ENCODE measurements around the gene DCTD. TPM values are rescaled to one million over a fixed set of nuclear protein-coding genes. Genes with fewer than 3 reads are reported as not detected.
A peak's percentile ranks its signal among the peaks of the same experiment; 100 is the strongest.

DCTD gene
- total RNA-seq, 1 experiment from 2014 or later = 168 TPM

GRCh38 chr4:182929296-182929695 lies 12.1 kb upstream of the DCTD start:
- H3K4me1 Mint-ChIP-seq (ENCODE audit: insufficient read depth, unreplicated experiment) = peaks cover 8% of the 10 kb centered on the region
- TF ChIP-seq, protein P1, sequence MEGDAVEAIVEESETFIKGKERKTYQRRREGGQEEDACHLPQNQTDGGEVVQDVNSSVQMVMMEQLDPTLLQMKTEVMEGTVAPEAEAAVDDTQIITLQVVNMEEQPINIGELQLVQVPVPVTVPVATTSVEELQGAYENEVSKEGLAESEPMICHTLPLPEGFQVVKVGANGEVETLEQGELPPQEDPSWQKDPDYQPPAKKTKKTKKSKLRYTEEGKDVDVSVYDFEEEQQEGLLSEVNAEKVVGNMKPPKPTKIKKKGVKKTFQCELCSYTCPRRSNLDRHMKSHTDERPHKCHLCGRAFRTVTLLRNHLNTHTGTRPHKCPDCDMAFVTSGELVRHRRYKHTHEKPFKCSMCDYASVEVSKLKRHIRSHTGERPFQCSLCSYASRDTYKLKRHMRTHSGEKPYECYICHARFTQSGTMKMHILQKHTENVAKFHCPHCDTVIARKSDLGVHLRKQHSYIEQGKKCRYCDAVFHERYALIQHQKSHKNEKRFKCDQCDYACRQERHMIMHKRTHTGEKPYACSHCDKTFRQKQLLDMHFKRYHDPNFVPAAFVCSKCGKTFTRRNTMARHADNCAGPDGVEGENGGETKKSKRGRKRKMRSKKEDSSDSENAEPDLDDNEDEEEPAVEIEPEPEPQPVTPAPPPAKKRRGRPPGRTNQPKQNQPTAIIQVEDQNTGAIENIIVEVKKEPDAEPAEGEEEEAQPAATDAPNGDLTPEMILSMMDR (IDR thresholded peaks at IDR 0.05; ENCODE audit: unreplicated experiment) = no peak
- CTCF ChIA-PET = interaction anchor here (0.7 to 5.7 kb wide), 6 partner anchors 8 to 333 kb away, joined by 3 to 27 read pairs (median 4); no protein-coding TSS in a partner anchor

DNA sequence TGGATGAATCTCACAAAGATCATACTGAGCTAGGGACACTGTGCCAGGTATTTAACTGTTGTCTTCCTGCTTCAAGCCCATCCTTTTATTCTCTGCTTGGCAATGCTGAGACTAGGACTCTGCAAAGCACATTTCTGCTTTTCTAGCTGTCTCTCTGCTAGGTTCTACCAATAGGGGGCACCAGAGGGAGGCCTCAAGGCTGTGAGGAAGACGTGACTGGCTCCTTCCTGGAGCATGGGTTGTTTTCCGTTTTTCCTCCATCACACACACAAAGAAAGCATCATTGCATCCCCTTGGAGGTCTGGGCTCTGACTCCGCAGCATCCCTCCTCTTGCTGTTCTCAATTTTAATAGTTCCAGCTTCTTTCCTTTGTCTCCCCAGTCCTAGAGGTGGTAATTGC lies 10.9 kb upstream of the DCTD start:
- Mint-ChIP-seq H3K4me3 (ENCODE audit: unreplicated experiment) (no peak overlapping the region), H3K4me1 (ENCODE audit: insufficient read depth, unreplicated experiment) (no peaks in the 10 kb centered on the region), H3K27me3 (ENCODE audit: insufficient read depth, unreplicated experiment) (no peaks in the 10 kb centered on the region), H3K9me3 (ENCODE audit: unreplicated experiment) (no peaks in the 10 kb centered on the region), H3K27ac (ENCODE audit: low read depth, unreplicated experiment) (no peak overlapping the region), H3K36me3 (ENCODE audit: insufficient read depth, unreplicated experiment) (no peaks in the 10 kb centered on the region)
- POLR2A ChIA-PET = no interaction called here
- peak; percentile 21 for DNase-seq (ENCODE audit: unreplicated experiment)
- CTCF ChIA-PET = interaction anchor here (0.6 to 7.3 kb wide), 4 partner anchors 10 to 998 kb away, joined by 3 to 55 read pairs (median 15); no protein-coding TSS in a partner anchor
- intact Hi-C loops (cut with micrococcal nuclease) = loop anchor here (5.0 to 10.0 kb wide), 2 partner anchors 453 to 1786 kb away; no protein-coding TSS in a partner anchor
- no TSS peak for BruUV-seq (replicated peaks)
- TF ChIP-seq, protein P1 (IDR thresholded peaks at IDR 0.05; ENCODE audit: unreplicated experiment) = peak; percentile 29

More at GRCh38 chr4:182929296-182929695, 12.1 kb upstream of the DCTD start:
- Mint-ChIP-seq H3K4me3 (ENCODE audit: unreplicated experiment) (no peak overlapping the region), H3K27ac (ENCODE audit: low read depth, unreplicated experiment) (no peak overlapping the region), H3K36me3 (ENCODE audit: insufficient read depth, unreplicated experiment) (no peaks in the 10 kb centered on the region), H3K27me3 (ENCODE audit: insufficient read depth, unreplicated experiment) (no peaks in the 10 kb centered on the region), H3K9me3 (ENCODE audit: unreplicated experiment) (peaks cover 7% of the 10 kb centered on the region)
- DNase-seq (ENCODE audit: unreplicated experiment) = no peak
- intact Hi-C loops (cut with micrococcal nuclease) = loop anchor here (5.0 to 10.0 kb wide), 2 partner anchors 454 to 1787 kb away; no protein-coding TSS in a partner anchor
- POLR2A ChIA-PET = no interaction called here
- no TSS peak for BruUV-seq (replicated peaks)

GRCh38 chr4:182927505-182927904 lies 10.3 kb upstream of the DCTD start:
- BruUV-seq (replicated peaks) = no TSS peak
- intact Hi-C loops (cut with micrococcal nuclease) = loop anchor here (5.0 to 10.0 kb wide), 2 partner anchors 453 to 1785 kb away; no protein-coding TSS in a partner anchor
- TF ChIP-seq, protein P1 (IDR thresholded peaks at IDR 0.05; ENCODE audit: unreplicated experiment) = no peak
- no peak for DNase-seq (ENCODE audit: unreplicated experiment)
- H3K4me1 Mint-ChIP-seq (ENCODE audit: insufficient read depth, unreplicated experiment) = no peaks in the 10 kb centered on the region
- no peaks in the 10 kb centered on the region for H3K36me3 Mint-ChIP-seq (ENCODE audit: insufficient read depth, unreplicated experiment)
- no peak overlapping the region for H3K27ac Mint-ChIP-seq (ENCODE audit: low read depth, unreplicated experiment)
- no peaks in the 10 kb centered on the region for H3K27me3 Mint-ChIP-seq (ENCODE audit: insufficient read depth, unreplicated experiment)
- no peak overlapping the region for H3K4me3 Mint-ChIP-seq (ENCODE audit: unreplicated experiment)
- ChIA-PET CTCF (interaction anchor here (0.7 to 7.3 kb wide), 5 partner anchors 9 to 997 kb away, joined by 3 to 55 read pairs (median 7); no protein-coding TSS in a partner anchor), POLR2A (interaction anchor here (0.7 kb wide), 1 partner anchor 838 kb away, joined by 3 read pairs; no protein-coding TSS in a partner anchor)
- H3K9me3 Mint-ChIP-seq (ENCODE audit: unreplicated experiment) = no peaks in the 10 kb centered on the region

GRCh38 chr4:182925855-182926254 lies 8.7 kb upstream of the DCTD start:
- H3K27me3 Mint-ChIP-seq (ENCODE audit: insufficient read depth, unreplicated experiment) = no peaks in the 10 kb centered on the region
- H3K4me3 Mint-ChIP-seq (ENCODE audit: unreplicated experiment) = no peak overlapping the region
- no peak overlapping the region for H3K27ac Mint-ChIP-seq (ENCODE audit: low read depth, unreplicated experiment)
- intact Hi-C loops (cut with micrococcal nuclease) = loop anchor here (5.0 to 10.0 kb wide), 2 partner anchors 451 to 1784 kb away; no protein-coding TSS in a partner anchor
- H3K4me1 Mint-ChIP-seq (ENCODE audit: insufficient read depth, unreplicated experiment) = no peaks in the 10 kb centered on the region
- CTCF ChIA-PET = interaction anchor here (0.6 to 7.3 kb wide), 19 partner anchors 12 to 1683 kb away, joined by 3 to 55 read pairs (median 3); no protein-coding TSS in a partner anchor
- no peaks in the 10 kb centered on the region for H3K9me3 Mint-ChIP-seq (ENCODE audit: unreplicated experiment)
- no TSS peak for BruUV-seq (replicated peaks)
- no peak for DNase-seq (ENCODE audit: unreplicated experiment)
- TF ChIP-seq, protein P1 (IDR thresholded peaks at IDR 0.05; ENCODE audit: unreplicated experiment) = no peak
- no peaks in the 10 kb centered on the region for H3K36me3 Mint-ChIP-seq (ENCODE audit: insufficient read depth, unreplicated experiment)
- POLR2A ChIA-PET = no interaction called here

All from MCF 10A (cell line).